ENCODE results near the gene ERBB4. TPM values are rescaled to one million over a fixed set of nuclear protein-coding genes. Genes with fewer than 3 reads are reported as not detected.

The ERBB4 gene
- total and polyA plus RNA-seq, 2 of the 8 experiments (the other 6 are each of a cell fraction or from before 2014, with no cell fraction given) = 0.34 to 1.3 TPM

GRCh38 chr2:212136216-212136795 is 402.3 kb downstream of the ERBB4 start (continued):
- no peak for TF ChIP-seq EGR1 (IDR thresholded peaks at IDR 0.05; ENCODE audit: borderline replicate concordance, low read depth, low read length)
- TF ChIP-seq TEAD4 (IDR thresholded peaks at IDR 0.05; ENCODE audit: low read depth, low read length) = no peak
- no peak for TF ChIP-seq RAD21 (IDR thresholded peaks at IDR 0.05 in 1 of 2, conservative IDR thresholded peaks at IDR 0.05 in 1 of 2; ENCODE audit: low read depth in 2 of 2, low read length in 2 of 2)
- no peak for TF ChIP-seq TCF12 (IDR thresholded peaks at IDR 0.05; ENCODE audit: low read depth, low read length)
